SK-N-MC (cell line): ENCODE results near the gene LHB.
"Not testable (repeated sequence)": the region's sequence is repeated elsewhere in the genome, so short reads cannot be mapped to it uniquely, and the experiment has no call there.

Source experiments
- DNase-seq: peaks from one replicate; pipeline ENCODE4 v3.0.0-alpha.2; 2011; ENCODE audit warnings: low read depth, low spot score
- H3K27ac ChIP-seq: fragments of 200-600 bp; sonication (generic); 2 replicates; pipeline ENCODE4 v1.5.1; 2016; ENCODE audit warnings: mixed run types
- H3K36me3 ChIP-seq: fragments of 200-600 bp; sonication (generic); 2 replicates; pipeline ENCODE4 v1.6.1; 2017; ENCODE audit warnings: antibody characterized with exemption, low read length, mixed read lengths; ENCODE audit not compliant: insufficient read depth
- H3K4me3 ChIP-seq: fragments of 200-600 bp; sonication (generic); 2 replicates; pipeline ENCODE4 v1.5.1; 2016
- H3K9ac ChIP-seq: fragments of 200-600 bp; sonication (generic); 2 replicates; pipeline ENCODE4 v1.8.0; 2017; ENCODE audit warnings: mixed run types, mixed read lengths; ENCODE audit not compliant: insufficient read length
- H3K9me3 ChIP-seq: fragments of 200-600 bp; sonication (generic); 2 replicates; pipeline ENCODE4 v1.6.1; 2017; ENCODE audit warnings: low read depth, mild to moderate bottlenecking, antibody characterized with exemption, low read length, moderate library complexity, mixed read lengths
- EZH2 ChIP-seq: fragments of 200-600 bp; sonication (generic); IDR thresholded peaks from one replicate; pipeline ENCODE4 v1.6.1; 2017; ENCODE audit warnings: antibody characterized with exemption
- FOXP2 ChIP-seq: optimal IDR thresholded peaks from 2 replicates; pipeline ENCODE3; 2011; ENCODE audit warnings: mild to moderate bottlenecking, moderate library complexity; ENCODE audit not compliant: insufficient read depth; ENCODE audit errors: extremely low read length, control extremely low read depth
- POLR2AphosphoS5 ChIP-seq: IDR thresholded peaks from 2 replicates; pipeline ENCODE4 v1.6.1; 2012; ENCODE audit warnings: mild to moderate bottlenecking, low read depth, low read length, borderline replicate concordance

LHB gene

GRCh38 chr19:49057636-49058234 is 40.8 kb upstream of the LHB start, which contains the start of gene CGB7:
TSS of gene CGB7 (minus strand) at chr19:49057749. CDS start at chr19:49055375, 2,374 bp downstream.
- Histone ChIP-seq H3K27ac (no peak within 1 kb of the TSS), H3K36me3 (no peaks in the 10 kb centered on the region), H3K9ac (no peak within 1 kb of the TSS), H3K9me3 (no peaks in the 10 kb centered on the region), H3K4me3 (peak within 1 kb of the TSS; percentile 85)
- TF ChIP-seq EZH2 (no peak), FOXP2 (no peak), POLR2AphosphoS5 (no peak)
- no peak for DNase-seq

GRCh38 chr19:49056902-49057596 is 40.2 kb upstream of the LHB start:
- not testable (repeated sequence) for H3K9me3 ChIP-seq, H3K36me3 ChIP-seq, DNase-seq, H3K9ac ChIP-seq, H3K27ac ChIP-seq
- H3K4me3 ChIP-seq = peak overlapping the region; percentile 85

- H3K27ac ChIP-seq = no peak overlapping the region
- peak overlapping the region; percentile 85 for H3K4me3 ChIP-seq
- H3K9me3 ChIP-seq = no peaks in the 10 kb centered on the region
- TF ChIP-seq POLR2AphosphoS5 = peak; percentile 21; the same call in 1 of the 2 replicates
- no peak for TF ChIP-seq FOXP2
- no peak for DNase-seq
- no peaks in the 10 kb centered on the region for H3K36me3 ChIP-seq
- H3K9ac ChIP-seq = peak overlapping the region; percentile 75
Observed at GRCh38 chr19:49056101-49056901, 39.4 kb upstream of the LHB start.

GRCh38 chr19:49050376-49051033 is 33.6 kb upstream of the LHB start:
- not testable (repeated sequence) for H3K36me3 ChIP-seq, H3K4me3 ChIP-seq, H3K9me3 ChIP-seq, H3K27ac ChIP-seq, DNase-seq, H3K9ac ChIP-seq

- H3K9ac ChIP-seq, H3K4me3 ChIP-seq, H3K9me3 ChIP-seq, H3K27ac ChIP-seq, DNase-seq, H3K36me3 ChIP-seq: not testable (repeated sequence)
Observed at GRCh38 chr19:49049834-49050233, 32.9 kb upstream of the LHB start.

GRCh38 chr19:49049011-49049410 is 32.1 kb upstream of the LHB start, which contains the start of gene CGB8:
TSS of gene CGB8 (minus strand) at chr19:49049111. CDS start at chr19:49048739, 372 bp downstream.
- H3K4me3 ChIP-seq, DNase-seq, H3K9ac ChIP-seq, H3K27ac ChIP-seq, H3K9me3 ChIP-seq, H3K36me3 ChIP-seq: not testable (repeated sequence)

GRCh38 chr19:49043548-49043947 is 26.7 kb upstream of the LHB start, which contains the start of gene CGB5:
TSS of gene CGB5 (plus strand) at chr19:49043848. CDS start at chr19:49044210, 362 bp downstream.
- not testable (repeated sequence) for H3K9me3 ChIP-seq, H3K9ac ChIP-seq, DNase-seq, H3K36me3 ChIP-seq, H3K27ac ChIP-seq, H3K4me3 ChIP-seq

- H3K9me3 ChIP-seq, H3K9ac ChIP-seq, H3K4me3 ChIP-seq, H3K27ac ChIP-seq, H3K36me3 ChIP-seq, DNase-seq: not testable (repeated sequence)
Observed at GRCh38 chr19:49042666-49043065, 25.8 kb upstream of the LHB start.

- DNase-seq = no peak
- no peak overlapping the region for H3K9ac ChIP-seq
- no peak overlapping the region for H3K27ac ChIP-seq
- TF ChIP-seq EZH2 = no peak
- no peak for TF ChIP-seq POLR2AphosphoS5
- no peak for TF ChIP-seq FOXP2
- H3K4me3 ChIP-seq = no peak overlapping the region
- no peaks in the 10 kb centered on the region for H3K9me3 ChIP-seq
- H3K36me3 ChIP-seq = no peaks in the 10 kb centered on the region
Observed at GRCh38 chr19:49042177-49042576, 25.3 kb upstream of the LHB start.

GRCh38 chr19:49039736-49040135 is 22.8 kb upstream of the LHB start:
- DNase-seq, H3K9ac ChIP-seq, H3K36me3 ChIP-seq, H3K27ac ChIP-seq, H3K9me3 ChIP-seq, H3K4me3 ChIP-seq: not testable (repeated sequence)

- not testable (repeated sequence) for H3K9me3 ChIP-seq, H3K9ac ChIP-seq, H3K36me3 ChIP-seq, DNase-seq, H3K27ac ChIP-seq, H3K4me3 ChIP-seq
Observed at GRCh38 chr19:49038557-49039276, 21.8 kb upstream of the LHB start.

GRCh38 chr19:49038111-49038510 is 21.2 kb upstream of the LHB start:
- H3K36me3 ChIP-seq, H3K9me3 ChIP-seq, H3K4me3 ChIP-seq, H3K9ac ChIP-seq, DNase-seq, H3K27ac ChIP-seq: not testable (repeated sequence)
